ENCODE data around the gene CHAD. TPM values are rescaled to one million over a fixed set of nuclear protein-coding genes. Genes with fewer than 3 reads are reported as not detected.

The CHAD gene
- polyA plus RNA-seq, 1 of the 3 experiments (the other 2 are of a cell fraction) = not detected

- no peaks in the 10 kb centered on the region for H3F3A ChIP-seq (replicated peaks; ENCODE audit: insufficient read depth)
- ChIA-PET POLR2A (interaction anchor here (0.6 to 0.7 kb wide), 2 partner anchors 72 to 82 kb away, joined by 3 read pairs; no protein-coding TSS in a partner anchor), CTCF (interaction anchor here (0.8 to 5.6 kb wide), 8 partner anchors 8 to 162 kb away, joined by 3 to 53 read pairs (median 5); partner anchors contain the start of genes LRRC59 and RSAD1)
- peak overlapping the region in 1 of 2 experiments; percentile 41; a peak in 1 of 4 replicates for H3K4me3 ChIP-seq (ENCODE audit: low read depth in 2 of 2, low read length in 1 of 2)
- no peaks in the 10 kb centered on the region for H3K9me3 ChIP-seq
- DNase-seq = peak; percentile 65
- H4K20me1 ChIP-seq (ENCODE audit: insufficient read depth) = no peaks in the 10 kb centered on the region; the same call in 1 of the 2 replicates
- WGBS (ENCODE audit: low lambda C conversion rate) = 80% methylated on average over 19 of the region's 19 CpGs
- no peak for TF ChIP-seq TAF1 (IDR thresholded peaks at IDR 0.05; ENCODE audit: borderline replicate concordance, low read depth, low read length)
- no peak for TF ChIP-seq MAX (IDR thresholded peaks at IDR 0.05; ENCODE audit: low read depth)
- no peak for TF ChIP-seq GABPA (IDR thresholded peaks at IDR 0.05; ENCODE audit: low read depth)
- TF ChIP-seq FOSL2 (IDR thresholded peaks at IDR 0.05; ENCODE audit: borderline replicate concordance, low read depth) = no peak
- no peak for TF ChIP-seq REST (IDR thresholded peaks at IDR 0.05; ENCODE audit: low read depth, low read length)
- TF ChIP-seq RCOR1 (IDR thresholded peaks at IDR 0.05; ENCODE audit: low read length) = no peak
- no peak for TF ChIP-seq RFX5 (IDR thresholded peaks at IDR 0.05; ENCODE audit: low read length)
- TF ChIP-seq RXRA (IDR thresholded peaks at IDR 0.05; ENCODE audit: borderline replicate concordance, low read depth) = no peak
- TF ChIP-seq CTCF (IDR thresholded peaks at IDR 0.05) = no peak
- TF ChIP-seq MEF2A (IDR thresholded peaks at IDR 0.05; ENCODE audit: borderline replicate concordance, low read depth) = no peak
- no peak for TF ChIP-seq SMC3 (IDR thresholded peaks at IDR 0.05; ENCODE audit: low read depth, low read length)
- H3K9ac ChIP-seq = no peak overlapping the region
- no peak overlapping the region for H3K4me2 ChIP-seq
- H3K9me2 ChIP-seq = no peaks in the 10 kb centered on the region
- peaks cover 0 to 17% of the 10 kb centered on the region in 2 experiments; a peak in 1 of 4 replicates for H3K4me1 ChIP-seq (ENCODE audit: control insufficient read depth in 1 of 2, insufficient read depth in 2 of 2, low read depth in 1 of 2, low read length in 1 of 2)
- no peak overlapping the region for H2AFZ ChIP-seq (ENCODE audit: low read depth)
- H3K27ac ChIP-seq (ENCODE audit: low read depth in 2 of 2, low read length in 1 of 2) = no peak overlapping the region
- H3K79me2 ChIP-seq (ENCODE audit: insufficient read depth) = no peaks in the 10 kb centered on the region
- no peaks in the 10 kb centered on the region for H3K36me3 ChIP-seq (replicated peaks in 1 of 2; ENCODE audit: control insufficient read depth in 1 of 2, insufficient read depth in 2 of 2, low read length in 1 of 2)
- no peaks in the 10 kb centered on the region for H3K27me3 ChIP-seq (ENCODE audit: insufficient read depth)
Measured at GRCh38 chr17:50469671-50470305, 1.1 kb upstream of the CHAD start.
